GM12878 (cell line): ENCODE data around the gene TOPAZ1. TPM values are rescaled to one million over a fixed set of nuclear protein-coding genes. Genes with fewer than 3 reads are reported as not detected.

Experiments
- ATAC-seq: fragments of 200-7000 bp; cut with Tn5 transposase; 3 replicates; pipeline ENCODE4 v1.9.1; 2020; ENCODE audit warnings: mild to moderate bottlenecking, moderate library complexity
- BruUV-seq: library from RNA; stranded (reverse); fragments of 400-500 nt; replicated peaks from 2 replicates; lab custom pipeline; 2021; lab: Mats Ljungman, UMichigan
- CTCF ChIA-PET: fragments of 300-600 bp; sonication (Branson Sonifier 250); formaldehyde crosslinking; extraction: SDS; loops from one replicate; lab custom pipeline; 2021; ENCODE audit warnings: inconsistent platforms; lab: Yijun Ruan, JAX
- POLR2A ChIA-PET: fragments of 350-600 bp; formaldehyde crosslinking; extraction: SDS; loops from one replicate; lab custom pipeline; 2021; ENCODE audit warnings: inconsistent platforms; lab: Charles Lee
- RAD21 ChIA-PET: fragments of 300-600 bp; sonication (Branson Sonifier 250); formaldehyde crosslinking; loops from one replicate; lab custom pipeline; 2023; ENCODE audit warnings: antibody characterized with exemption; ENCODE audit not compliant: unreplicated experiment; lab: Charles Lee
- SMC1A ChIA-PET: fragments of 300-600 bp; sonication (Branson Sonifier 250); formaldehyde crosslinking; loops from one replicate; lab custom pipeline; 2023; ENCODE audit not compliant: unreplicated experiment, uncharacterized antibody; lab: Charles Lee
- DNase-seq: peaks from one replicate; pipeline ENCODE4 v3.0.0-alpha.2; 2011; ENCODE audit warnings: low read depth, low spot score
- FAIRE-seq: peaks from 3 replicates; lab custom pipeline; 2011; peaks lifted over from hg19 to GRCh38; lab: Jason Lieb, UNC
- H2AFZ ChIP-seq: 2 replicates; pipeline ENCODE4 v1.6.0; 2011; ENCODE audit warnings: low read depth, low read length, control low read depth; ENCODE audit not compliant: control insufficient read depth
- H3K27ac ChIP-seq: 2 replicates; pipeline ENCODE4 v1.5.1; 2011; ENCODE audit warnings: control low read depth; ENCODE audit not compliant: control insufficient read depth, insufficient read depth
- H3K27me3 ChIP-seq, 2 experiments: replicated peaks in 1 of 2; 2 replicates each; pipeline versions ENCODE4 v1.6.0 to v1.6.1; 2011; ENCODE audit warnings: low read length in 1 of 2; ENCODE audit not compliant: control insufficient read depth in 2 of 2, insufficient read depth in 2 of 2
- H3K36me3 ChIP-seq, 2 experiments: 2 replicates each; pipeline ENCODE4 v1.5.1; 2011; ENCODE audit warnings: low read length in 1 of 2; ENCODE audit not compliant: control insufficient read depth in 2 of 2, insufficient read depth in 2 of 2
- H3K4me1 ChIP-seq: 2 replicates; pipeline ENCODE4 v1.6.1; 2011; ENCODE audit warnings: mild to moderate bottlenecking, low read length, moderate library complexity, mixed read lengths; ENCODE audit not compliant: control insufficient read depth, insufficient read depth
- H3K4me2 ChIP-seq: 2 replicates; pipeline ENCODE4 v1.6.0; 2011; ENCODE audit warnings: control low read depth; ENCODE audit not compliant: control insufficient read depth, insufficient read depth
- H3K4me3 ChIP-seq: fragments of 200-600 bp; sonication (generic); 2 replicates; pipeline ENCODE4 v1.5.1; 2016
- H3K79me2 ChIP-seq: 2 replicates; pipeline ENCODE4 v1.6.0; 2011; ENCODE audit warnings: low read length; ENCODE audit not compliant: control insufficient read depth, insufficient read depth
- H3K9ac ChIP-seq: 2 replicates; pipeline ENCODE4 v1.8.0; 2011; ENCODE audit warnings: low read length, control low read depth, mixed read lengths; ENCODE audit not compliant: control insufficient read depth, insufficient read depth
- H3K9me3 ChIP-seq: replicated peaks from 3 replicates; pipeline ENCODE4 v1.5.1; 2011; ENCODE audit warnings: mild to moderate bottlenecking, low read length; ENCODE audit not compliant: control insufficient read depth, insufficient read depth
- H4K20me1 ChIP-seq: 2 replicates; pipeline ENCODE4 v1.6.0; 2011; ENCODE audit not compliant: control insufficient read depth, insufficient read depth
- BMI1 ChIP-seq: fragments of 450-650 bp; IDR thresholded peaks from 2 replicates; pipeline ENCODE4 v1.6.1; 2016; ENCODE audit warnings: mild to moderate bottlenecking, moderate library complexity, borderline replicate concordance
- EP300 ChIP-seq, 2 experiments: fragments of 150-350 bp in 1 of 2; IDR thresholded peaks; 2 replicates each; pipeline ENCODE4 v1.6.1; 2011 to 2012; ENCODE audit warnings: low read depth in 2 of 2, low read length in 2 of 2, borderline replicate concordance in 1 of 2, improper control_type of control experiment in 1 of 2, inconsistent platforms in 1 of 2; ENCODE audit not compliant: control insufficient read depth in 1 of 2
- KDM1A ChIP-seq: fragments of 200-600 bp; sonication (generic); IDR thresholded peaks from 2 replicates; pipeline ENCODE4 v1.6.1; 2016; ENCODE audit warnings: borderline replicate concordance
- MEF2B ChIP-seq: fragments of 450-650 bp; IDR thresholded peaks from 2 replicates; pipeline ENCODE4 v1.6.1; 2018; ENCODE audit warnings: mild to moderate bottlenecking, moderate library complexity; ENCODE audit not compliant: partially characterized antibody, poor library complexity, severe bottlenecking
- MLLT1 ChIP-seq: fragments of 450-650 bp; IDR thresholded peaks from 2 replicates; pipeline ENCODE4 v1.6.1; 2016; ENCODE audit warnings: mild to moderate bottlenecking
- MYB ChIP-seq: fragments of 150-350 bp; IDR thresholded peaks from 2 replicates; pipeline ENCODE4 v1.6.1; 2014; ENCODE audit warnings: mild to moderate bottlenecking, low read depth, low read length, borderline replicate concordance
- NR2F1 ChIP-seq: fragments of 450-650 bp; conservative IDR thresholded peaks from 2 replicates; pipeline ENCODE4 v1.6.1; 2017; ENCODE audit warnings: mild to moderate bottlenecking
- RB1 ChIP-seq: fragments of 450-650 bp; formaldehyde crosslinking; IDR thresholded peaks from 2 replicates; pipeline ENCODE4 v1.6.1; 2017; ENCODE audit warnings: mild to moderate bottlenecking, borderline replicate concordance
- RELB ChIP-seq: fragments of 450-650 bp; IDR thresholded peaks from 2 replicates; pipeline ENCODE4 v1.6.1; 2017; ENCODE audit warnings: low read depth, mild to moderate bottlenecking, moderate library complexity
- ZZZ3 ChIP-seq: IDR thresholded peaks from 2 replicates; pipeline ENCODE4 v1.6.1; 2011; ENCODE audit warnings: low read depth; ENCODE audit not compliant: control insufficient read depth, insufficient read length
- WGBS: methylation state at CpG from one replicate; pipeline ENCODE4 v1.1.6; 2016; ENCODE audit warnings: low lambda C conversion rate; ENCODE audit not compliant: insufficient replicate concordance, insufficient coverage; ENCODE audit errors: missing lambda C conversion rate; 5-methylcytosine and 5-hydroxymethylcytosine counted together
- in situ Hi-C: fragments of 300-500 bp; cut with MboI; formaldehyde crosslinking; loops from 9 replicates; pipeline ENCODE4 v1.14.3; 2018; ENCODE audit warnings: mixed read lengths
- intact Hi-C: fragments of 100-400 bp; cut with micrococcal nuclease; formaldehyde crosslinking; loops from one replicate; pipeline ENCODE4 v1.14.2; 2022; ENCODE audit not compliant: unreplicated experiment
- polyA plus RNA-seq, 11 experiments: library from polyadenylated mRNA; depleted of rRNA in 4 of 11; unstranded in 6 of 11; stranded (reverse) in 5 of 11; fragments of >200 nt; fragmentation: Nextera tagmentation in 4 of 11; fragmentation: Illumina TruSeq in 1 of 11; extraction: Ambion mirVana in 4 of 11; extraction: Trizol in 1 of 11; gene quantifications; 1 replicate in 1 of 11; 2 replicates in 10 of 11; pipeline versions ENCODE4 v1.2.1 to v1.2.3, GENCODE V29; 2011 to 2016; ENCODE audit warnings: inconsistent platforms in 2 of 11, missing spikeins in 2 of 11, low read depth in 1 of 11
- total RNA-seq, 4 experiments: library from RNA; depleted of rRNA in 3 of 4; stranded (reverse); fragments of >200 nt in 3 of 4; fragmentation: Illumina TruSeq in 1 of 4; extraction: Trizol in 1 of 4; gene quantifications; 2 replicates each; pipeline versions ENCODE4 v1.2.1 to v1.2.3, GENCODE V29; 2013 to 2021
- TF ChIP-seq, protein P1 (sequence below): fragments of 450-650 bp; IDR thresholded peaks from 2 replicates; pipeline ENCODE4 v1.6.1; 2014; ENCODE audit warnings: mild to moderate bottlenecking

The TOPAZ1 gene
- total and polyA plus RNA-seq, 10 of the 15 experiments (the other 5 are each of a cell fraction or from before 2014, with no cell fraction given), result 0.02 TPM; not detected in 9

- no peak overlapping the region for H3K4me3 ChIP-seq
- RAD21 ChIA-PET, result no interaction called here
- TF ChIP-seq NR2F1 (no peak), RB1 (no peak), KDM1A (no peak), EP300 (IDR thresholded peaks at IDR 0.05; ENCODE audit: borderline replicate concordance in 1 of 2, control insufficient read depth in 1 of 2, low read depth in 2 of 2, low read length in 2 of 2) (no peak), BMI1 (no peak), MEF2B (no peak), ZZZ3 (no peak), MLLT1 (no peak), RELB (no peak), MYB (no peak)
- TF ChIP-seq, protein P1, sequence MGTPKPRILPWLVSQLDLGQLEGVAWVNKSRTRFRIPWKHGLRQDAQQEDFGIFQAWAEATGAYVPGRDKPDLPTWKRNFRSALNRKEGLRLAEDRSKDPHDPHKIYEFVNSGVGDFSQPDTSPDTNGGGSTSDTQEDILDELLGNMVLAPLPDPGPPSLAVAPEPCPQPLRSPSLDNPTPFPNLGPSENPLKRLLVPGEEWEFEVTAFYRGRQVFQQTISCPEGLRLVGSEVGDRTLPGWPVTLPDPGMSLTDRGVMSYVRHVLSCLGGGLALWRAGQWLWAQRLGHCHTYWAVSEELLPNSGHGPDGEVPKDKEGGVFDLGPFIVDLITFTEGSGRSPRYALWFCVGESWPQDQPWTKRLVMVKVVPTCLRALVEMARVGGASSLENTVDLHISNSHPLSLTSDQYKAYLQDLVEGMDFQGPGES, result no peak
- TF ChIP-seq, all 136 proteins: peak for 0
- FAIRE-seq, result no peak
- no peak overlapping the region for H3K27ac ChIP-seq
- no peaks in the 10 kb centered on the region for H3K27me3 ChIP-seq
- no peaks in the 10 kb centered on the region for H4K20me1 ChIP-seq
- no peaks in the 10 kb centered on the region for H3K36me3 ChIP-seq
- H3K9me3 ChIP-seq, result no peaks in the 10 kb centered on the region
- POLR2A ChIA-PET, result no interaction called here
- ATAC-seq, result no peak
- no peaks in the 10 kb centered on the region for H3K79me2 ChIP-seq
- 56% methylated on average over 4 of the region's 4 CpGs for WGBS
- no peak for DNase-seq
- no TSS peak for BruUV-seq
- intact Hi-C loops (no loop called here), in situ Hi-C loops (no loop called here)
- no peak overlapping the region for H3K9ac ChIP-seq
- SMC1A ChIA-PET, result interaction anchor here (0.7 to 2.0 kb wide), 3 partner anchors 36 to 381 kb away, joined by 3 to 6 read pairs (median 4); no protein-coding TSS in a partner anchor
- no peak overlapping the region for H2AFZ ChIP-seq
- no peak overlapping the region for H3K4me2 ChIP-seq
- H3K4me1 ChIP-seq, result no peaks in the 10 kb centered on the region
- CTCF ChIA-PET, result interaction anchor here (0.6 to 2.7 kb wide), 14 partner anchors 10 to 664 kb away, joined by 3 to 21 read pairs (median 4); no protein-coding TSS in a partner anchor
Measured at GRCh38 chr3:44236485-44236908, 5.2 kb upstream of the TOPAZ1 start.
